GM10248 (cell line): ENCODE results near the gene RXRB.

ENCODE experiments used
- CTCF ChIA-PET: fragments of 300-600 bp; sonication (Branson Sonifier 250); formaldehyde crosslinking; extraction: SDS; loops from one replicate; lab custom pipeline; 2021; ENCODE audit warnings: antibody characterized with exemption; lab: Yijun Ruan, JAX
- POLR2A ChIA-PET: fragments of 350-650 bp; sonication (Branson Sonifier 250); formaldehyde crosslinking; extraction: SDS; loops from one replicate; lab custom pipeline; 2020; ENCODE audit warnings: antibody characterized with exemption; lab: Yijun Ruan, JAX
- DNase-seq: peaks from one replicate; pipeline ENCODE4 v3.0.0; 2012; ENCODE audit errors: extremely low spot score
- CTCF ChIP-seq: IDR thresholded peaks from 2 replicates; pipeline ENCODE4 v1.5.1; 2012; ENCODE audit warnings: mild to moderate bottlenecking, low read depth; ENCODE audit errors: extremely low read depth, missing control alignments, control extremely low read depth

RXRB gene

GRCh38 chr6:33181141-33181540 lies 19.3 kb downstream of the RXRB start:
- CTCF ChIA-PET, result interaction anchor here (1.0 to 1.3 kb wide), 2 partner anchors 20 to 180 kb away, joined by 3 to 4 read pairs; no protein-coding TSS in a partner anchor
- POLR2A ChIA-PET, result no interaction called here
- DNase-seq, result no peak
- TF ChIP-seq CTCF, result no peak

- ChIA-PET CTCF (no interaction called here), POLR2A (no interaction called here)
- no peak for DNase-seq
- no peak for TF ChIP-seq CTCF
These were observed 21.6 kb downstream of the RXRB start for GRCh38 chr6:33178755-33179475.

- TF ChIP-seq CTCF, result no peak
- DNase-seq, result no peak
- CTCF ChIA-PET, result interaction anchor here (1.4 kb wide), 1 partner anchor 51 kb away, joined by 4 read pairs; no protein-coding TSS in a partner anchor
- POLR2A ChIA-PET, result no interaction called here
These were observed 22.7 kb downstream of the RXRB start for GRCh38 chr6:33177552-33178446.

- no peak for TF ChIP-seq CTCF
- ChIA-PET CTCF (interaction anchor here (1.4 kb wide), 1 partner anchor 50 kb away, joined by 4 read pairs; no protein-coding TSS in a partner anchor), POLR2A (no interaction called here)
- DNase-seq, result no peak
These were observed 23.6 kb downstream of the RXRB start for GRCh38 chr6:33176906-33177305.

- TF ChIP-seq CTCF, result no peak
- no peak for DNase-seq
- CTCF ChIA-PET, result interaction anchor here (0.7 to 2.6 kb wide), 4 partner anchors 22 to 161 kb away, joined by 3 to 9 read pairs (median 3); no protein-coding TSS in a partner anchor
- POLR2A ChIA-PET, result no interaction called here
These were observed 24.9 kb downstream of the RXRB start for GRCh38 chr6:33175436-33176069.

- no peak for DNase-seq
- ChIA-PET CTCF (interaction anchor here (0.7 to 3.2 kb wide), 9 partner anchors 13 to 161 kb away, joined by 3 to 12 read pairs (median 3); no protein-coding TSS in a partner anchor), POLR2A (interaction anchor here (0.7 kb wide), 1 partner anchor 203 kb away, joined by 3 read pairs; no protein-coding TSS in a partner anchor)
- no peak for TF ChIP-seq CTCF
These were observed 25.7 kb downstream of the RXRB start for GRCh38 chr6:33174784-33175183.
